ENCODE measurements around the gene OR5K2. TPM values are rescaled to one million over a fixed set of nuclear protein-coding genes. Genes with fewer than 3 reads are reported as not detected.

Gene OR5K2
- polyA plus RNA-seq, 1 of the 3 experiments (the other 2 are of a cell fraction), result not detected

DNA sequence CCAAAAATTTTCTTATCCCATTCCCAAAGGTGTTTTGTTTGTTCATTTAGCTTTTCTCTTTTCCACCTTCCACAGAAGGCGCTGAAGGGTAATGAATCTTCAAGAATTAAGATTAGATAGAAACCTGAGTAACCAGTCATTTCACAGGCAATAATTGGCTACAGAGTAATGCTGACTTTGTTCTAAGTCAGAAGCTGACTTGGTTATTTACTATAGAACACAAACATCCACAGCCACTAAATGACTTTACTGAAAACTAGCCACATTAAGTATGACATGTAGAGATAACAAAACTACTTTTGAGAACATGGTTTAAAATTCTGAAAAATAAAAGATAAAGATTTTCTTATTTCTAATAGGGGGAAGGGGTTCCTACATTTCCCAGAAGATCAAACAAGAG lies 17.5 kb downstream of the OR5K2 start (continued):
- no peak for TF ChIP-seq SIN3A (IDR thresholded peaks at IDR 0.05; ENCODE audit: borderline replicate concordance, low read depth, low read length)
- TF ChIP-seq, protein P1, sequence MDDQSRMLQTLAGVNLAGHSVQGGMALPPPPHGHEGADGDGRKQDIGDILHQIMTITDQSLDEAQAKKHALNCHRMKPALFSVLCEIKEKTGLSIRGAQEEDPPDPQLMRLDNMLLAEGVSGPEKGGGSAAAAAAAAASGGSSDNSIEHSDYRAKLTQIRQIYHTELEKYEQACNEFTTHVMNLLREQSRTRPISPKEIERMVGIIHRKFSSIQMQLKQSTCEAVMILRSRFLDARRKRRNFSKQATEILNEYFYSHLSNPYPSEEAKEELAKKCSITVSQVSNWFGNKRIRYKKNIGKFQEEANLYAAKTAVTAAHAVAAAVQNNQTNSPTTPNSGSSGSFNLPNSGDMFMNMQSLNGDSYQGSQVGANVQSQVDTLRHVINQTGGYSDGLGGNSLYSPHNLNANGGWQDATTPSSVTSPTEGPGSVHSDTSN (IDR thresholded peaks at IDR 0.05), result no peak

DNA sequence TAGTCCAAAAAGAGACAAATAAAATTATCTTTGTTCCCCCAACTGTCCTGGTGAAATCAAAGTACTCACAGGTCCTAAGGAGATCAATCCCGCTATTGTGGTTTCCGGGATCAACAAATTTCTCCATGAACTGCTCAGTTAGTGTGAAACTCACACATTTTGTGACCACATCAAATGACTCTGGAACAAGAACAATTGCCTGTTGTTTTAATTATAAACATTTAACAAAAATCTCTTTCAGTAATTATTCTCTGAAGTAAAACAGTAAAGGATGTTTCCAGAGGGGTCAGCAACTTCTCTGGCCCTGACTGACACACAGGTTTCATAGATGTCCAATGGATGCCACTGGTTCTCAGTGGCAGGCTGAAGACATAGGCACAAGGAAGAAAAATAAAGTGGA lies 21.3 kb downstream of the OR5K2 start:
- peaks cover 61 to 62% of the 10 kb centered on the region in 2 experiments for H3K36me3 ChIP-seq (replicated peaks in 1 of 2; ENCODE audit: control insufficient read depth in 1 of 2, insufficient read depth in 2 of 2, low read length in 1 of 2)
- ChIA-PET CTCF (no interaction called here), POLR2A (no interaction called here)

DNA sequence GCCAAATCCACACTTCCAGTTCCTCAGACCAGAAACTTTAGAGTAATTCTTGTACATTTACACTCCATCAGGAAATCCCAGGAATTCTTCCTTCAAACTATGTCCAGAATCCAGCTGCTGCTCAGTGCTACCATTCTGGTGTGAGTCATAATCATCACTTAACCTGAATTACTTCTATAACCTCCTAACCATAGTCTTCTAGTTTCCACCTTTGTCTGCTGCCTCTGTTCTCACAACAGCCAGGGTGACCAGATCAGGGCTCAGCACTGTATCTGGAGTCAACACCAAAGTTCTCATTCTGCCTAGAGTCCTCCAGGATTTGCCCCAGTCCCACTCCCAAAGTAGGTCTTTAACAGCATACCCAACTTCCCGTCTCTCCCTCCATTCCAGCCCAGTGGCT lies 21.9 kb downstream of the OR5K2 start:
- H3K4me2 ChIP-seq, result no peak overlapping the region
- peaks cover 0 to 7% of the 10 kb centered on the region in 2 experiments; a peak in 2 of 4 replicates for H3K4me1 ChIP-seq (ENCODE audit: control insufficient read depth in 1 of 2, insufficient read depth in 2 of 2, low read depth in 1 of 2, low read length in 1 of 2)
- H4K20me1 ChIP-seq (ENCODE audit: insufficient read depth), result no peaks in the 10 kb centered on the region; the same call in 1 of the 2 replicates
- H3K9me2 ChIP-seq, result no peaks in the 10 kb centered on the region
- H3K9ac ChIP-seq, result no peak overlapping the region
- H3F3A ChIP-seq (replicated peaks; ENCODE audit: insufficient read depth), result peaks cover 14% of the 10 kb centered on the region
- H3K4me3 ChIP-seq (ENCODE audit: low read depth in 2 of 2, low read length in 1 of 2), result no peak overlapping the region
- H3K79me2 ChIP-seq (ENCODE audit: insufficient read depth), result peaks cover 40% of the 10 kb centered on the region
- ChIA-PET CTCF (no interaction called here), POLR2A (no interaction called here)
- no peaks in the 10 kb centered on the region for H3K27me3 ChIP-seq (ENCODE audit: insufficient read depth)
- peaks cover 61 to 62% of the 10 kb centered on the region in 2 experiments for H3K36me3 ChIP-seq (replicated peaks in 1 of 2; ENCODE audit: control insufficient read depth in 1 of 2, insufficient read depth in 2 of 2, low read length in 1 of 2)
- H3K9me3 ChIP-seq, result no peaks in the 10 kb centered on the region
- DNase-seq, result no peak
- H2AFZ ChIP-seq (ENCODE audit: low read depth), result no peak overlapping the region
- 62% methylated on average over 1 of the region's 1 CpG for WGBS (ENCODE audit: low lambda C conversion rate)
- H3K27ac ChIP-seq (ENCODE audit: low read depth in 2 of 2, low read length in 1 of 2), result no peak overlapping the region
- TF ChIP-seq TCF12 (IDR thresholded peaks at IDR 0.05) (no peak), RAD21 (IDR thresholded peaks at IDR 0.05; ENCODE audit: low read length) (no peak), SIN3A (IDR thresholded peaks at IDR 0.05; ENCODE audit: borderline replicate concordance, low read depth, low read length) (no peak), TAF1 (IDR thresholded peaks at IDR 0.05; ENCODE audit: borderline replicate concordance, low read depth, low read length) (no peak), RXRA (IDR thresholded peaks at IDR 0.05; ENCODE audit: borderline replicate concordance, low read depth) (no peak), NRF1 (IDR thresholded peaks at IDR 0.05; ENCODE audit: low read depth, low read length) (no peak), JUND (IDR thresholded peaks at IDR 0.05) (no peak), POLR2AphosphoS5 (IDR thresholded peaks at IDR 0.05; ENCODE audit: low read depth, low read length) (no peak), FOXM1 (IDR thresholded peaks at IDR 0.05; ENCODE audit: low read depth) (no peak)
- TF ChIP-seq, protein P2, sequence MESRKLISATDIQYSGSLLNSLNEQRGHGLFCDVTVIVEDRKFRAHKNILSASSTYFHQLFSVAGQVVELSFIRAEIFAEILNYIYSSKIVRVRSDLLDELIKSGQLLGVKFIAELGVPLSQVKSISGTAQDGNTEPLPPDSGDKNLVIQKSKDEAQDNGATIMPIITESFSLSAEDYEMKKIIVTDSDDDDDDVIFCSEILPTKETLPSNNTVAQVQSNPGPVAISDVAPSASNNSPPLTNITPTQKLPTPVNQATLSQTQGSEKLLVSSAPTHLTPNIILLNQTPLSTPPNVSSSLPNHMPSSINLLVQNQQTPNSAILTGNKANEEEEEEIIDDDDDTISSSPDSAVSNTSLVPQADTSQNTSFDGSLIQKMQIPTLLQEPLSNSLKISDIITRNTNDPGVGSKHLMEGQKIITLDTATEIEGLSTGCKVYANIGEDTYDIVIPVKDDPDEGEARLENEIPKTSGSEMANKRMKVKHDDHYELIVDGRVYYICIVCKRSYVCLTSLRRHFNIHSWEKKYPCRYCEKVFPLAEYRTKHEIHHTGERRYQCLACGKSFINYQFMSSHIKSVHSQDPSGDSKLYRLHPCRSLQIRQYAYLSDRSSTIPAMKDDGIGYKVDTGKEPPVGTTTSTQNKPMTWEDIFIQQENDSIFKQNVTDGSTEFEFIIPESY (IDR thresholded peaks at IDR 0.05; ENCODE audit: borderline replicate concordance, low read depth), result no peak
- TF ChIP-seq, protein P3, sequence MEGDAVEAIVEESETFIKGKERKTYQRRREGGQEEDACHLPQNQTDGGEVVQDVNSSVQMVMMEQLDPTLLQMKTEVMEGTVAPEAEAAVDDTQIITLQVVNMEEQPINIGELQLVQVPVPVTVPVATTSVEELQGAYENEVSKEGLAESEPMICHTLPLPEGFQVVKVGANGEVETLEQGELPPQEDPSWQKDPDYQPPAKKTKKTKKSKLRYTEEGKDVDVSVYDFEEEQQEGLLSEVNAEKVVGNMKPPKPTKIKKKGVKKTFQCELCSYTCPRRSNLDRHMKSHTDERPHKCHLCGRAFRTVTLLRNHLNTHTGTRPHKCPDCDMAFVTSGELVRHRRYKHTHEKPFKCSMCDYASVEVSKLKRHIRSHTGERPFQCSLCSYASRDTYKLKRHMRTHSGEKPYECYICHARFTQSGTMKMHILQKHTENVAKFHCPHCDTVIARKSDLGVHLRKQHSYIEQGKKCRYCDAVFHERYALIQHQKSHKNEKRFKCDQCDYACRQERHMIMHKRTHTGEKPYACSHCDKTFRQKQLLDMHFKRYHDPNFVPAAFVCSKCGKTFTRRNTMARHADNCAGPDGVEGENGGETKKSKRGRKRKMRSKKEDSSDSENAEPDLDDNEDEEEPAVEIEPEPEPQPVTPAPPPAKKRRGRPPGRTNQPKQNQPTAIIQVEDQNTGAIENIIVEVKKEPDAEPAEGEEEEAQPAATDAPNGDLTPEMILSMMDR (IDR thresholded peaks at IDR 0.05), result no peak
- TF ChIP-seq, protein P4, sequence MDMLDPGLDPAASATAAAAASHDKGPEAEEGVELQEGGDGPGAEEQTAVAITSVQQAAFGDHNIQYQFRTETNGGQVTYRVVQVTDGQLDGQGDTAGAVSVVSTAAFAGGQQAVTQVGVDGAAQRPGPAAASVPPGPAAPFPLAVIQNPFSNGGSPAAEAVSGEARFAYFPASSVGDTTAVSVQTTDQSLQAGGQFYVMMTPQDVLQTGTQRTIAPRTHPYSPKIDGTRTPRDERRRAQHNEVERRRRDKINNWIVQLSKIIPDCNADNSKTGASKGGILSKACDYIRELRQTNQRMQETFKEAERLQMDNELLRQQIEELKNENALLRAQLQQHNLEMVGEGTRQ (IDR thresholded peaks at IDR 0.05; ENCODE audit: borderline replicate concordance, low read depth, low read length), result no peak

More for the DNA sequence above, 21.3 kb downstream of the OR5K2 start:
- no peaks in the 10 kb centered on the region for H3K9me3 ChIP-seq
- peaks cover 14% of the 10 kb centered on the region for H3F3A ChIP-seq (replicated peaks; ENCODE audit: insufficient read depth)
- H3K27me3 ChIP-seq (ENCODE audit: insufficient read depth), result no peaks in the 10 kb centered on the region
- peaks cover 0 to 7% of the 10 kb centered on the region in 2 experiments; a peak in 2 of 4 replicates for H3K4me1 ChIP-seq (ENCODE audit: control insufficient read depth in 1 of 2, insufficient read depth in 2 of 2, low read depth in 1 of 2, low read length in 1 of 2)
- no peak overlapping the region for H3K27ac ChIP-seq (ENCODE audit: low read depth in 2 of 2, low read length in 1 of 2)
- no peak overlapping the region for H3K4me2 ChIP-seq
- no peak for DNase-seq
- H2AFZ ChIP-seq (ENCODE audit: low read depth), result no peak overlapping the region
- H4K20me1 ChIP-seq (ENCODE audit: insufficient read depth), result no peaks in the 10 kb centered on the region; the same call in 1 of the 2 replicates
- no peaks in the 10 kb centered on the region for H3K9me2 ChIP-seq
- TF ChIP-seq TAF1 (IDR thresholded peaks at IDR 0.05; ENCODE audit: borderline replicate concordance, low read depth, low read length) (no peak), GATA2 (CRISPR knock-in tag; IDR thresholded peaks at IDR 0.05) (no peak), GABPA (IDR thresholded peaks at IDR 0.05; ENCODE audit: low read depth) (no peak), RCOR1 (IDR thresholded peaks at IDR 0.05; ENCODE audit: low read length) (no peak)
- TF ChIP-seq, protein P5, sequence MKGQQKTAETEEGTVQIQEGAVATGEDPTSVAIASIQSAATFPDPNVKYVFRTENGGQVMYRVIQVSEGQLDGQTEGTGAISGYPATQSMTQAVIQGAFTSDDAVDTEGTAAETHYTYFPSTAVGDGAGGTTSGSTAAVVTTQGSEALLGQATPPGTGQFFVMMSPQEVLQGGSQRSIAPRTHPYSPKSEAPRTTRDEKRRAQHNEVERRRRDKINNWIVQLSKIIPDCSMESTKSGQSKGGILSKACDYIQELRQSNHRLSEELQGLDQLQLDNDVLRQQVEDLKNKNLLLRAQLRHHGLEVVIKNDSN (IDR thresholded peaks at IDR 0.05; ENCODE audit: borderline replicate concordance, low read depth), result no peak
- TF ChIP-seq, protein P6, sequence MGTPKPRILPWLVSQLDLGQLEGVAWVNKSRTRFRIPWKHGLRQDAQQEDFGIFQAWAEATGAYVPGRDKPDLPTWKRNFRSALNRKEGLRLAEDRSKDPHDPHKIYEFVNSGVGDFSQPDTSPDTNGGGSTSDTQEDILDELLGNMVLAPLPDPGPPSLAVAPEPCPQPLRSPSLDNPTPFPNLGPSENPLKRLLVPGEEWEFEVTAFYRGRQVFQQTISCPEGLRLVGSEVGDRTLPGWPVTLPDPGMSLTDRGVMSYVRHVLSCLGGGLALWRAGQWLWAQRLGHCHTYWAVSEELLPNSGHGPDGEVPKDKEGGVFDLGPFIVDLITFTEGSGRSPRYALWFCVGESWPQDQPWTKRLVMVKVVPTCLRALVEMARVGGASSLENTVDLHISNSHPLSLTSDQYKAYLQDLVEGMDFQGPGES (IDR thresholded peaks at IDR 0.05; ENCODE audit: low read depth, low read length), result no peak
- H3K79me2 ChIP-seq (ENCODE audit: insufficient read depth), result peaks cover 40% of the 10 kb centered on the region
- H3K9ac ChIP-seq, result no peak overlapping the region
- 94% methylated on average over 2 of the region's 2 CpGs for WGBS (ENCODE audit: low lambda C conversion rate)
- H3K4me3 ChIP-seq (ENCODE audit: low read depth in 2 of 2, low read length in 1 of 2), result no peak overlapping the region

Data from SK-N-SH (cell line).